HG03558 (cell line): ENCODE results near the gene PLEKHN1.

Source experiments
- ATAC-seq: cut with Tn5 transposase; IDR thresholded peaks from one replicate; pipeline ENCODE4 v1.9.1; 2021; ENCODE audit warnings: moderate number of reproducible peaks; ENCODE audit not compliant: unreplicated experiment; ENCODE audit errors: extremely low read depth

PLEKHN1 gene

DNA sequence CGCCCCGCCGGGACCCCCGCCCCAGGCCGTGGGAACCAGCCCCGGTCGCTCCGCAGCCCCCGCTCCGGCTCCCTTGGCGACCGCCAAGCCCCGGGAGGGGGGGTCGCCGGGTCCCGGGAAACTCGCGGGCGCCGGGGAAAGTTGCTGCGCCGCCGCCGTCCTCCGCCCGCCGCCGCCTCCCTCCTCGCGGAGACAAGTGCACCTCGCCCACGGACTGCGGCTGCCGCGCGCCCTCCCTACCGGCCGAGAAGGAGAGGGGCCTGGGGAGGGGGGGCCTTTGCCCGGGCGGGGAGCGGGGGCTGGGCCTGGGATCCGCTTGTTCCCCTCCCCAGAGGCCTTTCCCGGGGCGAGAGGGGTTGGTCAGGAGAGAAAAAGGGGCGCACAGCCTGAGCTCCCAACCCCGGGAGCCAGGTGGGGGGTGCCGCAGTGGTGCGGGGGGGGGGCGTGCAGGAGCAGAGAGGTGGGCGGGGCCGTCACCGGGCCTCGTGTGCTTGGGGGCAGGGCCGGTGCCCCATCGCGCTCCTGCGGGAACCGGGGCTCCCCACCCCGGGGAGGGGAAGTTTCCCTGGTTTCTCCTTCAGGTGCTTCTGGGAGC lies 54.2 kb downstream of the PLEKHN1 start:
- ATAC-seq = no peak

DNA sequence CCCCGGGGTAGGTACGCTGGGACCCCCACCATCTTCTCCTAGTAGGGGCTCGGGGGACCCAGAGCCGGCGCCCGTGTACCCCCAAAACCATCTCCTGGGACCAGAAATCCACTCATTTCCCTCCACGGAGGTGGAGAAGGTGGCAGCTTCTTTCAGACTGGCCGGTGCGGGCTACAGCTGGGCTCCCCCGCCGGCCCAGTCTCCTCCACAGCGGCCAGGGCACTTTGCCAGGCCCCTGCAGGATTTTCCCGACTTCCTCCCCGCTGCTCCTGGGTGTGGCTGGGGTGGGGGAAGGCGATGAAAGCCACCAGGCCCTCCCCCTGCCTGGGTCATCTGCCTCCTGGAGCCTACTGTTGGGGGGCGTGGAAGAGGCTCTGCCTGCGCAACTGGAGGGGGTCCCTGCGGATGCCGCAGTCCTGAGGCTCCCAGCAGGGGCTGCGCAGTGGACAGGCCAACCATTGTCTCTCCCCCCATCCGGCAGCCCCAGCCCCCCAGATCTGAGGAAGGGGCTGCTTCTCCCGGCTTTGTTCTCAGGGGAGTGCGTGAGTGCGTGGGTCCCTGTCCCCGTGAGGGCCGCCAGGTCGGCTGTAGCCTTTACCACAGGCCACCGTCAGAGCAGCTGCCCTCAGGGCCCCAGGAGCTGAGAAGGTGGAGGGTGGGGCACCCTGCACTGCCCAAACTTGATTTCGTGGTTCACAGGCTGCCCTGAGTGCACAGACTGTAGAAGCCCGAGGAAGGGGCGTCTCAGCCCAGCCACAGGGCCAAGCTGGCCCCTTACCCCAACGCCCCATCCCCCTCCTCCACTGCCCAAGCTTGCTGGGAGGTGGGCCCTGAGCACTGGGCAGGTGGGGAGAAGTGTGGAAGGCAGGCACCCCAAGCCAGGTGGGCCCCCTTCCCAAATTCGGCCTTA lies 55.0 kb downstream of the PLEKHN1 start:
- no peak for ATAC-seq

DNA sequence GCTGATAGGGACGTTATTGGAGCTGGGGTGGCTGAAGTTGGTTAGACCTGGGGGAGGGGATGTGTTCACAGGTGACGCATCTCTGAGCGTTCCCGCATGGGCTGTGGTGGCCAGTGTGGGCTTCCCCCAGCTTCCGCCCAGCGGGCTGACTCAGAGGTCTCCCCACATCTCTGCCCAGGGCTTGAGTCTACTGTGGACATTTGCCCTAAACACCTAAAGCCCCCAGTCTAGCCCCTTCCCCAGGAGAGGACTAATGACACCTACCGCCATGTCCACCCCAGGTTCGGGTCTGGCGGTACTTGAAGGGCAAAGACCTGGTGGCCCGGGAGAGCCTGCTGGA lies 55.6 kb downstream of the PLEKHN1 start:
- ATAC-seq = no peak

DNA sequence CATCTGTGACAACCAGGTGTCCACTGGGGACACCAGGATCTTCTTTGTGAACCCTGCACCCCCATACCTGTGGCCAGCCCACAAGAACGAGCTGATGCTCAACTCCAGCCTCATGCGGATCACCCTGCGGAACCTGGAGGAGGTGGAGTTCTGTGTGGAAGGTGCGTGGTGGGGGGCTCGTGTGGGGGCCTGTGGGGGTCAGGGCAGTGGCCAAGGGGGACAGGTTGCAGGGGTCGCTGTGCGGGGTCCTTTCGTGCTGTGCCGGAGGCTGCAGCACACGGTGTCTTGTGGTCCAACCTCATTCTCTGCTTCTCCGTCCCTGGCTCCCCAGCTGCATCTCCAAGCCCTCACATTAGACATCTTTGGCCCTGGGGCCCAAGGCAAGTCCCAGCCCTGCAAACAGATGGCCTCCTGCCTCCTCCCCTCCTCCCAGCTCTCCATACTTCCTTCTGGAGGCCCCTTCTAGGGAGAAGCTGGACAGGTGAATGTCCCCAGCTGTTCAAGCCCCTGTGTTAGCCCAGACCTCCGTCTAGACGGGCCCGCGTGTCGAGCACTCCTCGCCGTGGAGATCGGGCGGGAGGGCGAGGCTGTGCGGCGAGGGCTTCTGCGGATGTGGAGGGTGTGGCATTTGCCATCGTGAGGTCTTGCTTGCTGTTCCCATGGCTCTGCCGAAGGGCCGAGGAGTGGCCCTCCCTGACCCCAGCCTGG lies 56.2 kb downstream of the PLEKHN1 start:
- no peak for ATAC-seq

DNA sequence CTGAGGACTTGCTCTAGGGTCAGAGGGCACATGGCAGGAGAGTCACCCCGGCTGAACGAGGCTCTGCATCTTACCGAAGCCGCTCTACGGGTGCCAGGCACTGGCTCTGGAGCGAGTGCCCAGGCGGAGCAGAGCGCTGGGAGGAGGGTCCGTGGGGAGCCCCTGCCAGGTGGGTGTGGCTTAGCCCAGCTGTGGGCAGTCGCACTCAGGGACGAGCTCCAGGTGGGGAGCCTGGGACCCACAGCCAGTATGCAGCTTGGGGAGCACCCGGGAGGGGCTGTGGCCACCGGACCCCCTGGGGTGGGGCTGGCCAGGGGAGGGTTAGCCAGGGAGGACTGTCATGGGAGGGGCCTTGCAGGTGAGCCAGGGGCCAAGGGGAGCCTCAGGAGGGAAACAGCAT lies 57.4 kb downstream of the PLEKHN1 start:
- no peak for ATAC-seq

DNA sequence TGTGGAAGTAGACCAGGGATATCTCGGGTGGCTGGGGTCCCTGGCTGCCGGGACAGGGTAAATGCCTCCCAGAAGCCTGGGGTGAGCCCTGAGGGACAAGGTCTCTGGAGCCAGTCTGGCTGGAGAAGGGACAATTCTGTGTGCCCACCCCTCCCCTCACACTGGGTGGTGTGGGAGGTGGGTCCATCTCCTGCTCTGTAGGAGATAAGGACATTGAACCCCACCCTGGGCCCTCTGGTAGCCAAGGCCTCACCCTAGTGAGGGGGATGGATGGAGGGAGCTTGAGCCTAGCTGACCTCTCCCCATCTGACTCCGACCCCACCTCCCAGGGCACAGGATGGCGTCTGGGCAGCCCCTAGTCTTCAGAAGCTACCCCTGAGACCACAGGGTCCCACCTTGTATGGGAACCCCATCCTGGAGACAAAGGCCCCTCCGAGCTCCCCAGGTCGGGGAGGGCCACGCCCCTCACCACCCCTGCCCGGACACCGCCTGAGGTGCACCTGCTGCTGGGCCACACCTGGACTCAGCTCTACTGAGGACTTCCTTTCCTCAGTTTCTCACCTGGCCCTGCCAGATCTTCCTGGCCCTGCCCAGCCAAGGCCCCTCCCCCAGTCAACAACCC lies 58.0 kb downstream of the PLEKHN1 start:
- ATAC-seq = no peak

DNA sequence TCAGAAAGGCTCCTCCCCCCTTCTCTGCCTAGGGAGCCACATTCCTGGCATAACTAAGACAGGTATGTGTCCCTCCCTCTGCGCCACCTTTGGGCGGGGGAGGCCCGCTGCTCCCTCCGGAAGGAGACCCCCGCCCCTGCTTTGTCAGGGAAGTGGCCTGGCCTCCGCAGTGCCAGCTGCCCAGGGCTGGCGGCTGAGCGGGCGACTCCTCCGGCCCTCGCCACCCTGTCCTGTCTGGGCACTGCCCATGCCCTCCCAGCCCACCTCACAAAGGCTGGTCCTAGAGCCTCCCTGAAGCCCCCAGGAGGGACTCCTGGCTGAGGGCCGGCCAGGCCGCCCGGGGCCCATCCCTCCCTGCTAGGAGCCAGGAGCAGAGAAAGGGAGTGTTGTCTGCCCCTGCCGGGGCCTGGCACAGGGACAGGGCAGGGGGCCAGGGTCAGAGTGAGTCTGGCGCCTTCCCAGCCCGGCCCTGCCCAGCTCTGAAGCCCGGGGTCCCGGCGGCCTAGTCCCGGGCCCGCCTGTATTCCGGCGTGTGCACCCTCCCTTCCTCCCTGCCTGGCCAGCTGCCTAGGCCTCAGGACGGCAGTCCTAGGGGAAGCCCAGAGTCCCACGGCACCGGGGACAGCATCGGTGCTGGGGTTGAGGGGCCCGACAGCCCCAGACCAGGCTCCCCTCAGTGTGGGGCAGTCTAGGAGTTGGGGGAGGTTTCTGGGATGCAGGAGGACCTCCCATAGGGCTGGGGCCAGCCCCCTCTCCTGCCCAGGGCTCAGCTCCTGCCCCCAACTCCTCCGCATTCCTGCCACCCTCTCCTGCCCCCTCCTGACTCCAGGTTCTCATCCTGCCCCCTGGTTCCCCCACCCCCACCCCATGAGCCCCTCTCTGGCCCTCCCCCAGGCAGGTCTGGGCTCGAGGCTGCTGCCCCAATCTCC lies 58.8 kb downstream of the PLEKHN1 start:
- no peak for ATAC-seq
